Measurements from ENCODE around the gene NEGR1. TPM values are rescaled to one million over a fixed set of nuclear protein-coding genes. Genes with fewer than 3 reads are reported as not detected.

Gene NEGR1
- polyA plus RNA-seq, 5 donors = 3.3 to 6.8 (median 3.9) TPM

DNA sequence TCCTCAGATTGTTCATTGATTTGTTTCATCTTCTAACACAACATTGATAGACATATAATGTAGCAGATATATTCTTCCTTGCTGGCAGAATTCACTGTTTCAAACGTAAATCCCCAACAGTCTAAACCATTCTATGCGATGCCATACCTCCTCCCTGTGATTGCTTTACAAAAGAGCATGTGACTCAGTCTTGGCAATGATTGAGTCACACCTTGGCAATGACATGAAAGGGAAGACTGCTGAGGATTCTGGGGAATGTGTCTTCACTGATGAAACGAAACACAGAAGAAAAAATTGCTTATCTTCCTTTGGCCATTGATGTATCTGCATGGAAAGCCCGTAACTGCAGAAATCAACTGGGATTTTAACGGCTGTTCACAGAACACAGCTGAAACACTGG is 791.9 kb downstream of the NEGR1 start:
- DNase-seq = no peak

DNA sequence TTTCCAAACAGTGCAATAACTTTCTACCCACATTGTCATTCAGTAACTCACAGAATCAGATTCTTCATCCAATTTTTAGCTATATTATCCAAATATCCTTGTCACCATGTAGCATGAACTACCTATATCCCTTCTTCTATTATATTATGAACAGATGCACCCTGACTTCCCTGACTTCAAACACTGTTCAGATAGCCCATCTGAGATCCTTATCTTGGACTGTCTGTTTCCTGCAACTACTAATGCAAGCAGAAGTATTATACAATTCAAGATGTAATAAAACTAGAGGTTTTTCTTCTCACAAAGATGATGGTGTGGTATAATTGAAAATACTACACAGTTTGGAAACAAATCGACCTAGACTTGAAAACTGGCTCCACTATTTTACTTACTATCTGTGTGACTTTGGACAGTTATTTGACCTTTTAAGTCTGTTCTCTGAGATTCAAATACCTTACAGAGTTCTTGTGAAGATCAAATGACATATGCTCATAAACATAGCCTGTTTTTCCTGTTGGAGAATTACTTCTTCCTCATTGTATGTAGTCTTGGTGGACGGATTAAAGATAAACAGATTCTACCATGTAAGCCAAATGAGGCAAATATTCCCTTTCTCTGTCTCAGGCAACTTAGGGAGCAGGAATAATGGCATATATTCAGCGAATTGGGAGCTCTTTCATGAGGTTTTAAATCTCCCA is 793.6 kb downstream of the NEGR1 start:
- DNase-seq = no peak

- DNase-seq = no peak
These were observed 809.0 kb downstream of the NEGR1 start for GRCh38 chr1:71473331-71473730.

- DNase-seq = no peak
These were observed 817.2 kb downstream of the NEGR1 start for GRCh38 chr1:71465093-71465492.

GRCh38 chr1:71464016-71464415 is 818.3 kb downstream of the NEGR1 start:
- no peak for DNase-seq

DNA sequence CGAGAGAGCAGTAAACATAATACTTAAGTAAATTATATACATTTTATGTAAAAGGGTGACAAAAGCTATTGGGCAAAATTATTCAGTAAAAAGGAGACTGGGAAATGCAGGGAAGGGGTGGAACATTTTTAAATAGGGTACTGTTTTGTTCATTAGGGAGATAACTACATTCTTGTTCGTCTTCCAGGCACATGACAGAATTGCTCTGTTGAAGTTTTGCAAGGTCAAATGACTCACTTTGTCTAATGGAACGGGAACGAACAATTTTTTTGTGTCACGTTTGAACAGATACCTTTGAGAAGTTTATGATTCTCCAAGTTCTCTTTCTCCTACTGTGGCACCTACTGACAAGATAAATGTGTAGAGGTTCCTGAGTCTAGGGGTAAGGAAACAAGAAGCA is 819.2 kb downstream of the NEGR1 start:
- no peak for DNase-seq

DNA sequence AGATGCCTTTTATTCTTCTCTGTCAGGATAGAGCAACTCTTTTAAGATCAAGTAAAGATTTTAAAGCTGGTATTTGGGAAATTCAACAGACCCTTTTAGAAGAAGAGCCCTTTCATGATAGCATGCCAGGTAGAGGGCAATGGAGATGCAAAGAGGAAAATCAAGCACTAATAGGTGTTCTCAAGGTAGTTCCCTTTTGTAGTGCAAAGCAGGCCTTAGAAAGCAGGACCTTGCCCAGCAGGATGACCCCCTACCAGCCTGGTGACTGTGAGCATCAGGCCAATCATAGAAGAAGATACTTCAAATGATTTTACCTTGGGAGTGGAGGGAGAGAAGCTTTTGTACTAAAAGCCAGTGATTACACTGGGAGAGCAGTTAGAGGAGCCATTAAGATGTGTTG is 820.1 kb downstream of the NEGR1 start:
- no peak for DNase-seq

- no peak for DNase-seq
These were observed 820.9 kb downstream of the NEGR1 start for GRCh38 chr1:71461416-71461815.

GRCh38 chr1:71448444-71448843 is 833.9 kb downstream of the NEGR1 start:
- DNase-seq = no peak

DNA sequence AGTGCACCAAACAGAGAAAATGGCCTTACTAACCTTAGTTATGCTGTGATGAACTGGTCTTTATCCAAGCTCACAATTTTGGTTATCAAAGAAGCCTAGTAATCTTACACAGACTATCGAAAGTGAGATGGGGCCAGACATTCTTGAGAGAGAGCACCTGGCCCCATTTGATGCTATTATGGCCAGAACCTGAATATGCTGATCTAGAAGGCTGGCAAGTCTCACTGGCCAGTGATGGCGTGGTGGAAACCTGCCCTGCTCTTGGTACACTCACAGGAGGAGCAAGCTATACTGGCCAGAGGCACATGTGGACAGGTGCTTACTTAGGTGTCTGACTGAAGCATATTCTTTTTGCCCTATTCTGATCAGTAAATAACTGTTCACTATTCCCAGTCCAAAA is 843.7 kb downstream of the NEGR1 start:
- no peak for DNase-seq

GRCh38 chr1:71435951-71436350 is 846.4 kb downstream of the NEGR1 start:
- peak; percentile 27 to 33 for DNase-seq

GRCh38 chr1:71434240-71434639 is 848.1 kb downstream of the NEGR1 start:
- no peak for DNase-seq

DNA sequence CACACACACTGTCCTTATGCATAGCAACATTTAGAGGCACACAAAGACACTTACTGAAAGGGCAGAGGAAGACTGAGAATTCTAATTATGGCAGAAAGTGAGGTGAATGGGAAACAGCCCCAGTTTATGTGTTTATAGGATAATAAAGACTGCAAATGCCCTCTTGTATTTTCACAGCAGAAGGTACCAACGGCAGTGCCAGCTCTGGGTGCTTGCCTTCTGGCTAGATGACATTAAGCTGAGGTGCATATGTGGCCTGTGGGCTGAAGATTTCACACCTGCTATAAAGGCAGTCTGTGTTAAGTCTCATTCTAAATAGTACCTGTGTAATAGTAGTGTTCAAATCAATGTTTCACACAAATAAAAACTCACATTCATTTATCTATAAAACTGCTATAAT is 854.3 kb downstream of the NEGR1 start:
- DNase-seq = no peak

- DNase-seq = no peak
These were observed 855.3 kb downstream of the NEGR1 start for GRCh38 chr1:71427066-71427465.

DNA sequence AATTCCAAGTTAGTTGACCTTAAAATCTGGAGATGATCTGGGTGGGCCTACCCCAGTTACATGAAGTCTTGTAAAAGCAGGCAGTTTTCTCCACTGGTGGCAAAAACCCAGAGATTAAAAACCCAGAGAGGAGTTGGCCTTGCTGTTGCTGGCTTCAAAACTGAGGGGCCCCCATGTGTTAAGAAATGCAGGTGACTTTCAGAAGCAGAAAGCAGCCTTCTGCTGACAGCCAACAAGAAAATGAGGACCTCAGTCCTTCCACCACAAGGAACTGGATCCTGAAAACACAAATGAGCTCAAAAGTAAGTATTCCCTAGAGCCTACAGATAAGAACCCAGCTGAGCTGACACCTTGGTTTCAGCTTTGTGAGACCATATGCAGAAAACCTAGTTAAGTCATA is 857.8 kb downstream of the NEGR1 start:
- no peak for DNase-seq

- no peak for DNase-seq
These were observed 860.1 kb downstream of the NEGR1 start for GRCh38 chr1:71422221-71422620.

- no peak for DNase-seq
These were observed 864.9 kb downstream of the NEGR1 start for GRCh38 chr1:71417421-71417820.

- DNase-seq = peak; percentile 54 to 60
These were observed 868.2 kb downstream of the NEGR1 start for GRCh38 chr1:71414179-71414578.

GRCh38 chr1:71413441-71414175 is 868.7 kb downstream of the NEGR1 start:
- no peak for DNase-seq

- no peak for DNase-seq
These were observed 882.3 kb downstream of the NEGR1 start for GRCh38 chr1:71400050-71400449.

- peak; percentile 15 to 21 for DNase-seq
These were observed 882.7 kb downstream of the NEGR1 start for GRCh38 chr1:71399594-71399993.

DNA sequence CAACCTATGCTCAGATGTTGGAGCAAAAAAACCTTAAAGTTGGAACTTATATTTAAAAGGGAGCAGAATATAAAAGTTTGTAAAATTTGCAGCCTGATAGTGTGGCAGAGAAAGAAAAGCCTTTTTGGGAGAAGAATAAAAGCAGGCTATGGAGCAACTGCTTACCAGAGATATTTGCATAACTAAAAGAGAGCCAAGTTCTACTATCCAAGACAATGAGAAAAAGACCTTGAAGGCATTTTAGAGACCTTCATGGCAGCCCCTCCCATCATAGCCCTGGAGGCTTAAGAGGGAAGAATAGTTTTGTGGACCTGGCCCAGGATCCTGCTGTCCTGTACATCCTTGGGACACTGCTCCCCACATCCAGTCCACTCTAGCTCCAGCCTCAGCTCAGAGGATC is 889.0 kb downstream of the NEGR1 start:
- DNase-seq = no peak

DNA sequence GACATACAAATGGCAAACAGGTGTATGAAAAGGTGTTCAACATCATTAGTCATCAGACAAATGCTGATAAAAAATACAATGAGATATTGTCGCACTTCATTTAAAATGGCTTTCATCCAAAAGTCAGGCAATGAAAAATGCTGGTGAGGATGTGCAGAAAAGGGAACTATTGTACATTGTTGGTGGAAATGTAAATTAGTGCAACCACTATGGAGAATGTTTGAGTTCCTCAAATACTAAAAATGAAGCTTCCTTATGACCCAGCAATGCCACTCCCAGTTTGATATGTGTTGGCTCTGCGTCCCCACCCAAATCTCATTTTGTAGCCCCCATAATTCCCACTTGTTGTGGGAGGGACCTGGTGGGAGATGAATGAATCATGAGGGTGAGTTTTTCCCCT is 891.8 kb downstream of the NEGR1 start:
- no peak for DNase-seq

DNA sequence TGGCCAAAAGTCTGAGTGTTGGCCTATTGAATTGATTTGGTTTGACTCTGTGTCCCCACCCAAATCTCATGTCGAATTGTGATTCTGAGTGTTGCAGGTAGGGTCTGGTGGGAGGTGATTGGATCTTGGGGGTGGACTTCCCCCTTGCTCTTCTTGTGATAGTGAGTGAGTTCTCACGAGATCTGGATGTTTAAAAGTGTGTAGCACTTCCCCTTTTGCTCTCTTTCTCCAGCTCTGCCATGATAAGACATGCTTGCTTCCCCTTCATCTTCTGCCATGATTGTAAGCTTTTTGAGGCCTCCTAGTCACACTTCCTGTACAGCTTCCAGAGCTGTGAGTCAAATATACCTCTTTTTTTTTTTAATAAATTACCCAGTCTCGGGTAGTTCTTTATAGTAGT is 904.5 kb downstream of the NEGR1 start:
- DNase-seq = no peak
